OCI-M2 (cell line): ENCODE measurements around the gene RSBN1.
"Not testable (repeated sequence)": the region's sequence is repeated elsewhere in the genome, so short reads cannot be mapped to it uniquely, and the experiment has no call there.

ENCODE experiments used
- DNase-seq: peaks from one replicate; lab custom pipeline; 2025; ENCODE audit not compliant: unreplicated experiment; lab: John Stamatoyannopoulos, UW

The RSBN1 gene

DNA sequence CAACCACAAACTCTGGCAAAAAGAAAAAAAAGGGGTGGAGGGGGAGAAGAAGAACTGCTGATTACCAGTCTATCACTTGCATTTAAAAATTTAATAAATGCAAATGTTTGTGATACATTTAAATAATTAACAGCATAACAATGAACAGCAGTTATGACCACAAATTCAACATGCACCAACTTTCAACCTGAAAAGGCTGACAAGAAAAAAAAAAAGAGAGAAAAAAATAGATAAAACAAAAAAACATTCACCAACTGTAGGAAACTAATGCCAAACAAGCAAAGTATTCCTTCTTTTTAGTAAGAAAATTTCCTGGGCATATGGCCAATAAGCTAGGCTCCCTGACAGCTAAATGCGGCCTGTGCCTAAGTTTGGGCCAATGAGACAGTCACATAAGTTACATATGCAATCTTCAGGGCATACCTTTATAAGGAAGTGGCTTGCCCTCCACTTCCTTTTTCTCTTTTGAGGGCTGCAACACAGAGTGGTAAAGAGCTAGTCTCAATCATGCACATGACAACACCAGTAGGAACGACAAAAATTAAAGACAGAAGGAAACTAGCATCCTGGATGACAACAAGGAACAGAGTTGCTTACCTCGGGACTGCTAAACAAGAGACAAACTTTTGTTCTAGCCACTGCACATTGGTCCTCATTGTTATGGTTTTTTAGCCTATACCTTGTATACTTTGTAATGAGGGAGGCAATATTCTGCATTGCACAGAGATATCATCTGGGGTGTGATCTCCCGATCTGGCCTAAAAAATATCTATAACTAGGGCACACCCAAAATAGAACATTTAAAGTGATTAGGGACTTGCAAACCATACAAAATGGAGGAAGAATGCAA is 28.8 kb downstream of the RSBN1 start:
- peak; percentile 14 for DNase-seq

DNA sequence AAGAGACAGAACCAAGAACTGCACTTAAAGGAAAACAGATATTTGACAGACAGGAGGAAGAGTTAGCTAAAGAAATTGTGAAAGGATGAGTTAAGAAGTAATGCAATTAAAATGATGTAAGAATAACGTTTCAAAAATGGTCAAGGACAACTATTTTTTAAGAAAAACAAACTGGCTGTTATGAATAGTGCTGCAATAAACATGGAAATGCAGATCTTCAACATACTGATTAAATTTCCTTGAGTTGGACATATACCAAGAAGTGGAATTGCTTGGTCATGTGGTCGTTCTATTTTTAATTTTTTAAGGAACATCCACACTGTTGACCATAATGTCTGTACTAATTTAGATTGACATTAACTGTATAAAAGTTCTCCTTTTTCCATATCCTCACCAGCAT is 29.9 kb downstream of the RSBN1 start:
- no peak for DNase-seq

DNA sequence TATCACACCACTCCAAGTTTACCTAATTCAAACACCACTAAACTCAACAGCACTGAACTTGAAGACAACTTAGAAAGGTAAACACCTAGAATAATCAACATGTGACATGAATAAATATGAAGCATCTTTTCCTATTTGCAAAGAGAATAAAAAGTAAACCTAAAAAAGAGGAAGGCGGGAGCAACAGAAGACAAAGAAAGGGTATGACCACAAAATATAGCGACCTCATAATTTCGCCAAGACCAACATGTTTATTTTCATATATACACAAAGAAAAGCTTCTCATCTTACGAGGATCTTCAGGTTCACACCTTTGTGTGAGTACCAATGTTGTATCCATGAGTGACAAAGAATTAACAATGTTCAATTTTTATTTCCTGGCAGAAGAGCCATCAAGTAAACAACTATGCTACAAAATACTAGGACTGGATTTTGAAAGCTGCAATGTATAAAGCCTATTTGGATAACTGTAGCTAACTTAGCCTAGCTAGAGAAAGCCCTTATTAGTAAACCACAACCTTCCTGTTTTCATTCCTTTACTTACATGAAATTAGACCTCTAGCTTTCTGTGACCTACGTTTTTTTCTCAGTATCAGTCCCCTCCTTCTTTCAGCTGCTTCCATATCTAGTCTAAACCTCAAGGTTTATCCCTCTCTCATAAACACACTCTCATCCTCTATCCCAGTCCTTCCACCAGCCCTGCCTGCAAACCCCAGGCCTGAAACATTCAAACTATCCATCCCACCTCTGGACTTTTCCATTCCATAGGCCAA is 31.7 kb downstream of the RSBN1 start:
- DNase-seq = no peak

DNA sequence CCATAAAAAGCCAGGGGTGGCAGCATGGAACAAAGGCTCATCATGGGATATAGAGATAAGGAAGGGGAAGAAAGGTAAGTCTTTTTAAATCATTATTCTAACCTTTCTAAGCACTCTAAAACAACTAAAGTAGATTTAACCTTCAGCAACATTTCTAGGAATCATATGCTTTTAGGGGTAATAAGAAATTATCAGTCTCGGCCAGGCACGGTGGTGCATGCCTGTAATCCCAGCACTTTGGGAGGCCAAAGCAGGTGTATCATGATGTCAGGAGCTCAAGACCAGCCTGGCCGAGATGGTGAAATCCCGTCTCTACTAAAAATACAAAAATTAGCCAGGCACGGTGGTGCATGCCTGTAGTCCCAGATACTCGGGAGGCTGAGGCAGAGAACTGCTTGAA is 32.7 kb downstream of the RSBN1 start:
- no peak for DNase-seq

DNA sequence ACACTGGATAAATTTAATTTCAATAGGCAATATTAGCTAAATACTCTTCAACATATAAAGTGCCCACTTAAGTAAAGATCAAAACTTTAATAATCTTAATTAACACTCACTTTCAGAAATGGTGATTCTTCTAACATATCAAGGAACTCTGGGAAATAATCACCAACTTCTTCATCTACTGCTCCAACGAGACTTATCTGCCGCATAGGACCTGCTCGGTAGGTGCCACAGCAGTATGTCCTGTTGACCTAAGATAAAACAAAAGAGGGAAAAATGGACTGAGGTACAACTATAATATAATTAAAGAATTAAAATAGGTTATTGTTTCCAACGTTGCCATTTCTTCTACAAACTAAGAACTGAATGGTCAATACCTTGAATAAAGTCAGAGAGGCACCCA is 34.7 kb downstream of the RSBN1 start:
- no peak for DNase-seq

DNA sequence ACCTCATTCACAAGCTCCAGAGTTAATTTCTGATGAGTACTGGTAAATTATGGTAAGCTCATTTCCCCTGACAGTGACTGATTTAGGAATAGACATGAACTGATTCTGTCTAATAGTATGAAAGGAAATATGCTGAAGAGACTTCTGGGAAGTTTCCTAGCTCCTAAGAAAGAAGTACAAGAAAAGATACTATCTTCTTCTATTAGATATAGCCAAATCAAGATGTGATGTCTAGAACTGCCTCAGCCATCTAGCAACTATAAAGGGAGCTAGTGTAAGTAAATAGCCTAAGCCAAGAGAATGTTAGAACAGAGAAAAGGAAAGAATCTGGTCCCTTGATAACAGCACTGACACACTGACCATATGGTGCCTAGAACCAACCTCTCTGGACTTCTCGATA is 42.2 kb downstream of the RSBN1 start:
- DNase-seq = no peak

GRCh38 chr1:113769601-113769970 is 42.7 kb downstream of the RSBN1 start:
- no peak for DNase-seq

DNA sequence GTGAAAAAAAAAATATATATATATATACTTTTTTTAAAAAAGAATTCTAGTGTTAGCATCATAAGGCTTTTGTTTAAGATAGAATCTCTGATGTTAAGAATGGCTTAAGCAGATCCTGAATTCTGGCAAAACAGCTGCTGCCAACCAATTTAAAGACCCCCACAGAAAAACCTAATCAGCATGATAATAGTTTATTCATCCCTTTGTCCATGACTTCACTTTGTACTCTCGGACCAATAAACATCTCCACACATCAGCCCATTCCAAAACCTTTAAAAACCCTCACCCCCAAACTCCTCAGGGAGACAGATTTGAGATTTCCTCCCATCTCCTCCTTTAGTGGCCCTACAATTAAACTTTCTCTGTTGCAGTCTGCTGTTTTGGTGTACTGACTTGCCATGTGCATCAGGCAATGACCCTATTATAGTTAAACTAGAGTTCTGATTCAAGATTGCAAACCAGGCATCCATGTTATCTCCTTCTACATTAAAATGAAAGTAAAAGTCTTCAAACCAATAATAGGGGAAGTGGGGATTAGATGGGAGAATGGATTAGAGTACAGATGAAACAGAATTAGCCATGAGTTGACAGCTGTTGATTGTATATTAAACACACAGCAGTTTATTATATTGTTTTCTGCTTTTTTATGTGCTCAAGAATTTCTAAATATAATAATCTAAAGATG is 43.2 kb downstream of the RSBN1 start:
- DNase-seq = no peak

DNA sequence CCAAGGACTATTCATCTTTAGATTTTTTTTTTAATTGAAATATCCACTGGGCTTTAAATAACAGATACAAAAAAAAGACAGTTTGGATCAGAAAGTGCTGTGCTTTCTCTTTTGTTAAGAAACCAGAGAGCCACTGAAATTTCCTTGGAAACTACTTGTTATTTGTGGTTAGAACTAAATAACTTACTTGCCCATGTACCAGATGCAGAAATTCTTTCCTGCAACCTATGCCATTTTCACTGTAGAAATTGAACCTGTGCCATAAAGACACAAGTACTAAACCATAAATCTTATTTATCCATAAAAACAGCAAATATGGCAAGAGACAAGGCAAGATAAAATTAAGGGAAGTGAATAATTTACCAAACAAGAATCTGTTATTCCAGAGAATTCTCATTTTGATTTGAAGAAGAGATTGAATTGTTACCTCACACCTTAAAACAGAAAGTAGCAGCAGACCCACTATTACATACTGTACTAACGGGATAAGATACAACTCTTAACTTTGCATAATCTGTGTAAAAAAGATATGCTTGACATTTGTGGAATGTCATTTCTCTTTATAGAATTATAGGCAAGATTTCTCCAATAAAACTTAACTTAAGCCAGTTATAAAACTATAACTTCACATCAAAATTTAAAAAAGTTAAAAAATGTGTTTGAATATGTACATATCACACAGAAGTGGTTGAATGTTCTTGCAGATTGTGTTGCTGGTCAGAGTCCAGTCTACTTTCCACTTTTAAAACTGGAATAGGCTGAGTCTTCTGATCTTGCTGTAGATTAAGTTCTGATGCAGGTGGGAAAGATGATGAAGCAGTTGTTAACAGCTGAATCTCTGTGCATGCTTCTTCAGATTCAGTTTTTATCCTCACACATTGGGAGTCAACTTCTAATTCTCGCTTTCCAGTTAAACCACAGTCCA is 46.7 kb downstream of the RSBN1 start:
- no peak for DNase-seq

DNA sequence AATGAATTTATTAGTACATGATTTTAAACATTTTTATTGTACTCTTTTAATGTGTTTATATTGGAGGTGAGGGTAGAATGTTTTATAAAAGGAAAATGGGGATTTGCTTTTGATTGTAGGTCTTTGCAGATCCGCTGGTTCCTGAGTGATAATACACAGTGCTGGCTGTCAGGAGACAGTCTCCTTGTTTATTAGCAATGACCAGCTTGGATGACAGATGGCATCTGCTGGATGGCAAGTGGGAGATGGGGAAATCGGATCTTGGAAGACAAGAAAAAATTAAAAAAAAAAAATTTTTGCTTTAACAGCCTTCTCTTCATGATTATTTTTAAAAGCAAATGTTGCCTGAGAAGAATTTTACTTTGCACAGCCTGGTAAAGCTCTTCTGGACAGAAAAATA is 48.6 kb downstream of the RSBN1 start:
- no peak for DNase-seq

GRCh38 chr1:113761937-113762336 is 50.3 kb downstream of the RSBN1 start:
- no peak for DNase-seq

DNA sequence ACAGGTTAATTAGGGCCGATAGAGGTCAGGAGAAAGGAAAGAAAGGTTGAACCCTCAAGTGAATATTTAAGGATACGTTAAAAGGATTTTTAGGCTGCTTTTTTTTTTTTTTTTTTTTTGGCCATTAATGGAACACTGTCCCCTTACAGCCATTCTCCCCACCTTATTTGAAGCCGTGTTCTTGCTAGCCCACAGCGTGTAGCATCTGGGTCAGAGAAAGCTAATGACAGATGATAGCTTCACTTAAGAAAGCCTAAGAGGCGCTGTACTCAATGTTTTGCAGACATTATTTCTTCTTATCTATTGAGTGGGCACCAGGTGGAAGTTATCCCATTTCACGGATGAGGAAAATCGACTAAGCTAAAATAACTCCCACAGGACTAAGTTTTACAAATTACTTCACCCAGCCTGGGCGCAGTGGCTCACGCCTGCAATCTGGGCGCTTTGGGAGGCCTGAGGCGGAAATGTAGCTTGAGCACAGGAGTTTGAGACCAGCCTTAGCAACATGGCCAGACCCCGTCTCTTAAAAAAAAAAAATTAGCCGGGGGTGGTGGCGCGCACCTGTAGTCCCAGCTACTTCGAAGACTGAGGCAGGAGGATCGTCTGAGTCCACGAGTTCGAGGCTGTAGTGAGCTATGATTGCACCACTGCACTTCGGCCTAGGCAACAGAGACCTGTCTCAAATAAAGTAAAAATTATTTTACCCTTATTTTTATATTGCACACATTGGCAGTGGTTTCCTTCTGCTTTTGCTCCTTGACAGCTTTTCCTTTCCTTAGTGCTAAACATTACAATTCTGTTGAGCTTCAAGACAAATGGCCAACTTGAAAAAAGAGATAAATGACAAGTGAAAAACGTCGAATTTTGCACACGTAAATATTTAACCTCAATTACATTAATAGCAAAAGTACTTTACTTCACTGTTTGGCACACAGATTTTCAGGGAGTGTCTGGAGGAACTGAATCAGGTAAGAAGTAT is 51.9 kb downstream of the RSBN1 start:
- DNase-seq = no peak

GRCh38 chr1:113759333-113760101 is 52.8 kb downstream of the RSBN1 start, which contains the start of gene PHTF1:
Gene PHTF1 (minus strand): TSS chr1:113759486. CDS start chr1:113758703, 783 bp downstream.
- DNase-seq = peak; percentile 67

DNA sequence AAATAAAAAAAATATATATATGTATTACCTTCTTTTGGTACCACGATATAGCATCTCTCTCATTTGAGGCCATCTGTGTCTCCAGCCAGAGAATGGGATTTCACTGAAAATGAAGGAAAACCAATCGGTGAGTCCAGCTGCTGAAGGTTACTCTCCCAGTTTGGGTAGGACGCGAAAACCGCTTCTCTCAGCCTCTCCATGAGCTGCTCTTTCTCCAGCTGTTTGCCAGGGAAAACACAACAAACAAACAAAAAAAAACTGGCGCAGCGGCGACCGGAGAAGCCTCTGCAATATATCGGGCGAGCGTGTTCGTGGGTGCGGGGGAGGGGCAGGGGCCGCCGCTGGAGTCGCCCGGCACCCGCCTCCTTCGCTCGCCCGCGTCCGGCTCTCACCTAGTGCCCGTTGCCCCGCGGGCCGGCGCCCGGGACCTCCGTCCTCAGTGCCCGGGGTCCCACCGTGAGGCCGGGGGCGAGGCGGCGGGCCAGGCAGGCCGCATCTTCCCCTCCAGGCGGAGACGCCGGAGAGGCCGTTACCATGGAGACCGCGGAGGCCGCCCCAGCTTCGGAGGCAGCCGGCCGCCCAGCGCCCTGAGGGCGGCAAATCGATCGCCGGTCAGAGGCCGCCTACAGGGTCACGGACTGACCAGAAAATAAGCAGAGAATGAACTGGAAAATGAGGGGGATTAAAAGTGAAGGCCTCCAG is 53.5 kb downstream of the RSBN1 start:
- DNase-seq = no peak

DNA sequence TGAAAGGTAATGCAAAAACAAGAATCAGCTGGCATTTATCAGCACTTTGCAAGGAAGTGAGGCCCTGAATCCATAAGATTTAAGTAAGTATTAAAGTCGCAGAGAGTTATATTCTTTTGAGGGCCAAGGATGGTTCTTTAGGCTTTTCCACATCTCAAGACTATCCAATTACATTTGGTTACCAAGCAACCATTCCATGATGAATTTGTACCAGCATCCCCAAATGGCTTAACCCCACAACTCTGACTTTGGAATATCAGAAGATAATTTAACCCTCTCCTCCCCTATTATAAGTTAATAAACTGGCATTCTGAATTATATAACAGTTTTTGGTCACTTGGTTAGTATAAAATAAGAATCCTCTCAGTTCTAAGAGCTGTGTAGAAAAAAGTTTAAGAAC is 55.8 kb downstream of the RSBN1 start:
- DNase-seq = no peak

- DNase-seq = not testable (repeated sequence)
Observed at GRCh38 chr1:113753333-113753732, 58.9 kb downstream of the RSBN1 start.

- DNase-seq = no peak
Observed at GRCh38 chr1:113751516-113751915, 60.8 kb downstream of the RSBN1 start.

GRCh38 chr1:113751114-113751513 is 61.2 kb downstream of the RSBN1 start:
- no peak for DNase-seq
